ENCODE results near the gene SLCO4A1. TPM values are rescaled to one million over a fixed set of nuclear protein-coding genes. Genes with fewer than 3 reads are reported as not detected.
A peak's percentile ranks its signal among the peaks of the same experiment; 100 is the strongest.

Gene SLCO4A1
- total and polyA plus RNA-seq, 2 experiments from 2014 or later = 25.8 to 99.0 TPM

DNA sequence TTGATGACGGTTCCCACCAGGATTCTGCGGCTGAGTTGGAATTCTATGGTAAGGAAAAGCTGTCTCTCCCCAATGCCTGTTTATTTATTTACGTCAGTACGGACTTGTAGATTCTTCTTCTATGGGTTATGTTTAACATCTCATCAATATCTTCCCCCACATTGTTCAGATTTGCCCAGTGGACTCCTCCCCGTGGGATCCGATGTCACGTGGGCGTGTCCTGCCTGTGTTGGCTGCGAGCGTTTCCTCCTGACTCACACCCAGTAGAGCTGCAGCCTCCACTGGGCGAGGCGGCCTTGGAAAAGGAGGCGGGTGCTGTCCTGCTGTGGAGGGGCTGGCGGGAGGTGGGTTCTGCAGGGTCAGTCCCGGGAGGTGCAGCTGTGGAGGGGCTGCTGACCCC is 46.8 kb upstream of the SLCO4A1 start:
- TF ChIP-seq EZH2phosphoT487 (IDR thresholded peaks at IDR 0.05; ENCODE audit: low read depth, severe bottlenecking, unreplicated experiment) (no peak), EZH2 (IDR thresholded peaks at IDR 0.05; ENCODE audit: borderline replicate concordance) (no peak)
- TF ChIP-seq, protein P1, sequence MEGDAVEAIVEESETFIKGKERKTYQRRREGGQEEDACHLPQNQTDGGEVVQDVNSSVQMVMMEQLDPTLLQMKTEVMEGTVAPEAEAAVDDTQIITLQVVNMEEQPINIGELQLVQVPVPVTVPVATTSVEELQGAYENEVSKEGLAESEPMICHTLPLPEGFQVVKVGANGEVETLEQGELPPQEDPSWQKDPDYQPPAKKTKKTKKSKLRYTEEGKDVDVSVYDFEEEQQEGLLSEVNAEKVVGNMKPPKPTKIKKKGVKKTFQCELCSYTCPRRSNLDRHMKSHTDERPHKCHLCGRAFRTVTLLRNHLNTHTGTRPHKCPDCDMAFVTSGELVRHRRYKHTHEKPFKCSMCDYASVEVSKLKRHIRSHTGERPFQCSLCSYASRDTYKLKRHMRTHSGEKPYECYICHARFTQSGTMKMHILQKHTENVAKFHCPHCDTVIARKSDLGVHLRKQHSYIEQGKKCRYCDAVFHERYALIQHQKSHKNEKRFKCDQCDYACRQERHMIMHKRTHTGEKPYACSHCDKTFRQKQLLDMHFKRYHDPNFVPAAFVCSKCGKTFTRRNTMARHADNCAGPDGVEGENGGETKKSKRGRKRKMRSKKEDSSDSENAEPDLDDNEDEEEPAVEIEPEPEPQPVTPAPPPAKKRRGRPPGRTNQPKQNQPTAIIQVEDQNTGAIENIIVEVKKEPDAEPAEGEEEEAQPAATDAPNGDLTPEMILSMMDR (IDR thresholded peaks at IDR 0.05; ENCODE audit: poor library complexity) = no peak
- no peak overlapping the region for H3K4me3 ChIP-seq
- peaks cover 4% of the 10 kb centered on the region for H3K27me3 ChIP-seq
- no peak overlapping the region for H2AFZ ChIP-seq
- WGBS (ENCODE audit: low lambda C conversion rate, missing lambda C conversion rate) = 50% methylated on average over 14 of the region's 15 CpGs
- DNase-seq (ENCODE audit: low spot score) = peak; percentile 38
- H3K9me2 ChIP-seq (replicated peaks; ENCODE audit: insufficient read depth) = no peaks in the 10 kb centered on the region
- H3K36me3 ChIP-seq (replicated peaks; ENCODE audit: insufficient read depth, low read depth) = no peaks in the 10 kb centered on the region
- H3K9me3 ChIP-seq (ENCODE audit: low read depth) = no peaks in the 10 kb centered on the region
- no peaks in the 10 kb centered on the region for H3K79me2 ChIP-seq
- no peak overlapping the region for H3K27ac ChIP-seq
- H3K4me2 ChIP-seq = no peak overlapping the region
- H3K4me1 ChIP-seq (ENCODE audit: insufficient read depth) = no peaks in the 10 kb centered on the region
- no peaks in the 10 kb centered on the region for H4K20me1 ChIP-seq (ENCODE audit: insufficient read depth, poor library complexity, severe bottlenecking)

DNA sequence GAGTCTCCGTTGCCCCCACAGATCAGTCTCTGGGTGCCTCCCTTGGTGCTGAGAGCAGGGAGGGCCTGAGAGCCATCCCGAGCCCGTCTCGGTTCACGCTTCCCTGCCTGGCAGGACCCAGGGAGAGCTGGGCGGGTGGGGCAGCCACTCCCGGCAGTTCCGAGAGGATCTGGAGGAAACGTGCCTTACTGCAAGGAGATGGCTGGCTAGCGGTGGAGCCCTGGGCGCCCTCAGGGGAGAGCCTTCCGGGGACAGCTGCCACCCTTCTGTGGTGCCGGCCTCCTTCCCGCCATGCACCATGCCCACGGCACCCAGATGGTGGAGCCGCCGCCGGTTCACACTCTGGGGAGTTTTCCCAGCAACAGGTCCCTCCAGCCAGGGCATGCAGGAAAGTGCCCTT is 45.8 kb upstream of the SLCO4A1 start:
- Histone ChIP-seq H4K20me1 (ENCODE audit: insufficient read depth, poor library complexity, severe bottlenecking) (no peaks in the 10 kb centered on the region), H3K9me3 (ENCODE audit: low read depth) (no peaks in the 10 kb centered on the region), H3K9me2 (replicated peaks; ENCODE audit: insufficient read depth) (no peaks in the 10 kb centered on the region), H3K4me2 (no peak overlapping the region), H3K4me3 (no peak overlapping the region), H3K36me3 (replicated peaks; ENCODE audit: insufficient read depth, low read depth) (no peaks in the 10 kb centered on the region), H3K27ac (no peak overlapping the region), H3K4me1 (ENCODE audit: insufficient read depth) (no peaks in the 10 kb centered on the region), H3K27me3 (peaks cover 4% of the 10 kb centered on the region), H2AFZ (no peak overlapping the region), H3K79me2 (no peaks in the 10 kb centered on the region)
- TF ChIP-seq, protein P1 (IDR thresholded peaks at IDR 0.05; ENCODE audit: poor library complexity) = no peak
- no peak for DNase-seq (ENCODE audit: low spot score)
- 87% methylated on average over 14 of the region's 18 CpGs for WGBS (ENCODE audit: low lambda C conversion rate, missing lambda C conversion rate)

DNA sequence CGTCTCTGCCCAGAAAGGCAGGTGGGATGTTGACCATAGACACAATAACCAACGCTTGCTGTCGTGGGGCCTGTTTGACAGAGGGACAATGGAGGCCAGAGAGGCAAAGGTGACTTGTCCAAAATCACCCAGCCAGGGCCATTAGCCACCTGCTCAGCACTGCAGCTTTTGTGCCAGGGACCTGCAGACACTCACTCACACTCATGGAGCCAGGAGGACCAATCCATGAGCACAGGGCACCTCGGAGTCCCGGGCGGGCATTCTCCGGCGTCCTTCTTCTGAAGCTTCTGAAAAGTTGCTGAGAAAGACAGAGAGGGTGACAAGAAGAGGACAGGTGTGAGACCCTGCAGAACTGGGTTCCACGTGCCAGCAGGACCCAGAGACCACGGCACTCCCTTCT is 45.4 kb upstream of the SLCO4A1 start:
- Histone ChIP-seq H2AFZ (no peak overlapping the region), H3K4me1 (ENCODE audit: insufficient read depth) (no peaks in the 10 kb centered on the region), H3K79me2 (no peaks in the 10 kb centered on the region), H3K4me2 (no peak overlapping the region), H4K20me1 (ENCODE audit: insufficient read depth, poor library complexity, severe bottlenecking) (no peaks in the 10 kb centered on the region), H3K27me3 (peaks cover 4% of the 10 kb centered on the region), H3K36me3 (replicated peaks; ENCODE audit: insufficient read depth, low read depth) (no peaks in the 10 kb centered on the region), H3K4me3 (no peak overlapping the region), H3K9me3 (ENCODE audit: low read depth) (no peaks in the 10 kb centered on the region), H3K9me2 (replicated peaks; ENCODE audit: insufficient read depth) (no peaks in the 10 kb centered on the region), H3K27ac (no peak overlapping the region)
- TF ChIP-seq, protein P1 (IDR thresholded peaks at IDR 0.05; ENCODE audit: poor library complexity) = no peak
- TF ChIP-seq EZH2phosphoT487 (IDR thresholded peaks at IDR 0.05; ENCODE audit: low read depth, severe bottlenecking, unreplicated experiment) (no peak), EZH2 (IDR thresholded peaks at IDR 0.05; ENCODE audit: borderline replicate concordance) (no peak)
- WGBS (ENCODE audit: low lambda C conversion rate, missing lambda C conversion rate) = 83% methylated on average over 10 of the region's 10 CpGs
- DNase-seq (ENCODE audit: low spot score) = no peak
